Glomerular visceral epithelial cell (primary cell): ENCODE results near the gene CES5A.
"Not testable (repeated sequence)": the region's sequence is repeated elsewhere in the genome, so short reads cannot be mapped to it uniquely, and the experiment has no call there.

ENCODE experiments used
- DNase-seq: peaks from one replicate; pipeline ENCODE4 v3.0.0-alpha.2; 2016; ENCODE audit errors: extremely low spot score

Gene CES5A, protein sequence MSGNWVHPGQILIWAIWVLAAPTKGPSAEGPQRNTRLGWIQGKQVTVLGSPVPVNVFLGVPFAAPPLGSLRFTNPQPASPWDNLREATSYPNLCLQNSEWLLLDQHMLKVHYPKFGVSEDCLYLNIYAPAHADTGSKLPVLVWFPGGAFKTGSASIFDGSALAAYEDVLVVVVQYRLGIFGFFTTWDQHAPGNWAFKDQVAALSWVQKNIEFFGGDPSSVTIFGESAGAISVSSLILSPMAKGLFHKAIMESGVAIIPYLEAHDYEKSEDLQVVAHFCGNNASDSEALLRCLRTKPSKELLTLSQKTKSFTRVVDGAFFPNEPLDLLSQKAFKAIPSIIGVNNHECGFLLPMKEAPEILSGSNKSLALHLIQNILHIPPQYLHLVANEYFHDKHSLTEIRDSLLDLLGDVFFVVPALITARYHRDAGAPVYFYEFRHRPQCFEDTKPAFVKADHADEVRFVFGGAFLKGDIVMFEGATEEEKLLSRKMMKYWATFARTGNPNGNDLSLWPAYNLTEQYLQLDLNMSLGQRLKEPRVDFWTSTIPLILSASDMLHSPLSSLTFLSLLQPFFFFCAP

DNA sequence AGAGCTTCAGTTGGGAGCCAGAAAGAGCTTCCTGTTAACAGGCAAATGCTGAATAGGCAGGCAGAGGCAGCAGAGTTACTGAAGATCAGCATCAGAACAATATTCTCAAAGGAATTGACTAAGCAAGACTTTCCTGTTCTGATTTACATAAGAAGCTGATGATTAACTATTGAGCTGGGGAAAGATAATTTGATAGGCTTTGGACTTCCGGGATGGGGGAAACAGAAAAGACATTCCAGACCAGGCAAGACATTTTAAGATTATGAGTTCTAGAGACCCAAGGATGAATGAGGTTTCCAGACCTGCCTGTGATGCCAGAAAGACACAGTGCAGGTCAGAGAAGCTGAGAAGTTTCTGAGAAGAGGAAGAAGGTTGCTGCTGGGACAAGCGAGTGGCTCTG lies at the start of gene CES5A:
TSS of gene CES5A (minus strand) at position 101 of the 400 bp plus-strand sequence. CDS start 152 bp downstream, outside the sequence.
- no peak for DNase-seq

- DNase-seq, result no peak
These were observed 47.5 kb upstream of the CES5A start for GRCh38 chr16:55922662-55923061.

- no peak for DNase-seq
These were observed 42.4 kb upstream of the CES5A start for GRCh38 chr16:55917373-55918160.

DNA sequence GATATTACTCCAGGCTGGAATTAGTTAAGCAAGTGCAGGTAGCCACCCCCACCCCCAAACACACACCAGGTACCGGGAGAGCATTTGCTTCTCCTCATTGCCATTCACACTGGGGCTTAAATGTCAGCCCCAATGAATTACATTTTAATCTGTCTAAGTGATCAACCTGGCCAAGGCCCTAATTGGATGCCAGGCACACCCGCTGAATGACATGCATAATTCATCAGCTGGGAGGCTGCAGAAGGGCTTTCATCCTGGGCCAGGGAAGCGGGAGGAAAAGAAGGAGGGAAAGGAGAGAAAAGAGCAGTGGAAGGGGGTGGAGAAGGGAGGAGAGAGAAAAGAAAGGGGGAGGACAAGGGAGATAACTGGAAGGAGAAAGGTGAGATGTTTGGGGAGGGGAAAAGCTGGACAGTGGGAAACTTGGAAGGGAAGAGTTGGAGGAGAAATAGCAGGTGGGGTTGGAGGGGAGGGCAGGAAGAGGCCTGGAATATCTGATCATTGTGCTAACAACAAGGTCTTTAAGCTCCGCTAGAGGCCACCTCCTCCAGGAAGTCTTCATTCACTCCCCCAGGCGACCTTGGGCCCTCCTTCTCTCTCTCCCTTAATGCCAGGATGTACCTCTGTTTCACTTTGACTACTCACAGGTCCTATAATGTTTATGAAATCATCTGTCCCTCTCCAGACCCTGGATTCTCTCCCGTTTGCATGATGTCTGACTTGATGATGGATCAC lies 40.1 kb upstream of the CES5A start:
- no peak for DNase-seq

- no peak for DNase-seq
These were observed 39.2 kb upstream of the CES5A start for GRCh38 chr16:55914383-55914782.

DNA sequence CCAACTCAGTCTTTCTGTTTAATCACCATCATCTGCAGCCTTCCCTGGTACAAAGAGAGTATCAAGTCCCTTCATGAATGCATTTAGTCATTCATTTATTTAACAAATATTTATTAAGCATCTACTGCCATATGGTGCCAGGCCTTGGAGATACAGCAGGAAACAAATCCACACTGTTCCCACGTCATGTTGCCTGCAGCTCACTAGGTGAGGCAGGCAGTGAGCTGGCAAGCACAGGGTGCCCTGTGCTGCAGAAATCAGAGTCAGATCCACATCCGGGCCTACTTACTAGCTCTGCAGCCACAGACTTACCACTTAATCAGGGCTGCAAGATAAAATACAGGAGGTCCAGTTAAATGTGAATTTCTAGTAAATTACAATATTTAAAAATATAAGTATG lies 38.5 kb upstream of the CES5A start:
- no peak for DNase-seq

GRCh38 chr16:55913121-55913520 lies 37.9 kb upstream of the CES5A start:
- DNase-seq, result not testable (repeated sequence)

- DNase-seq, result no peak
These were observed 36.8 kb upstream of the CES5A start for GRCh38 chr16:55912022-55912421.

DNA sequence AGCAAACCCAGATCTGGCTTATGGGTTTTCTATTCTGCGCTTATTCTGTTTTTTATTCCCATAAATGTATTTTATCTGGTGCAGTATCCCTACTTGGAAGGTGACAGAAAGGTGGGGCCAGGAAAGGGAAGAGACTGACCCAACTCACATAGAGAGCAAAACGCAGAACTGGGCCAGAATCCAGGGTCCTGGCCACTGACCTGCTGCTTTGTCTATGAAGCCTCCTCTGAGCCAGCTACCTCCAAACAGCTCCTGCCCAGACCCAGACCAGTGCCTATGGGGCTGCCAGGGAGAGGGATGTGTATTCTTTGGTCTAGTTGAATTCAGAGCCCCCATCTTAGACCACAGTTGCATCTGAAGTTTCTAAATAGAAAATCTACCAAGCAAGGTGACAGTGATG lies 36.4 kb upstream of the CES5A start:
- no peak for DNase-seq

DNA sequence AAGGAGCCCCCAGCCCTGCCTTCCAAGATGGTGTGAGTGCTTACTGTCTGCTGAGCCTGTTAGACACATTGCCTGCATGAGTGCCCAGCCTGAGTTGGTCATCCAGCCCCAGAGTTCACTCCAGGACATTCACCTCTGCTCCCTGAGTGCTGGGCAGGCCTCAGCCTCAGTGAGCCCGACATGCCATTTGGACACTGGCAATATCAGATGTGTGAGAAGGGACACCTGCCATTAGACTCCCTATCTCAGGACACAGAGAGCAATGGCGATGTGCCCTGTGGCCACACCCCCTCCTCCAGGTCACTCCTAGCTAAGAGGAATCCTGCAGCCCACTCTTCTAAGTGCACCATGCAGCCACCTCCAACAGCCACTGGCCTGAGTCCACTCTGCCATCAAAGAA lies 34.7 kb upstream of the CES5A start:
- no peak for DNase-seq

DNA sequence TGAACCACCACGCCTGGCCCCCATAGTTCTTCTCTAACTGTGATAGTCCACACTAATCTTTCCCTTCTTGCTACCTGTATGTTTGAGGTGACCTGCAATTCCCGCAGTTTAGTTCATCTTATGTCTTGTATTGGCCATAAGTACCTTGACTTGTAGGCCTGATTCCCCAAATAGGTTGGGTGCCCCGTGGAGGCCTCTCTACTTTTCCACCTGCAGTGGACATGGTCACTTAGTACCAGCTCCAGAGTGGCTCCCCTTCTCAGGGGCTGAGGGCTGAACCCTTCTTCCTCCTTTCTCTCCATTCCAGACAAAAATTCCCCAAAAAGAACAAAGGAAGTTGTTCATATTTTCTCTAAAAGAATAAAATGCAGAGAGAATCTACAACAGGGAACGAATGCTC lies 33.5 kb upstream of the CES5A start:
- DNase-seq, result no peak

DNA sequence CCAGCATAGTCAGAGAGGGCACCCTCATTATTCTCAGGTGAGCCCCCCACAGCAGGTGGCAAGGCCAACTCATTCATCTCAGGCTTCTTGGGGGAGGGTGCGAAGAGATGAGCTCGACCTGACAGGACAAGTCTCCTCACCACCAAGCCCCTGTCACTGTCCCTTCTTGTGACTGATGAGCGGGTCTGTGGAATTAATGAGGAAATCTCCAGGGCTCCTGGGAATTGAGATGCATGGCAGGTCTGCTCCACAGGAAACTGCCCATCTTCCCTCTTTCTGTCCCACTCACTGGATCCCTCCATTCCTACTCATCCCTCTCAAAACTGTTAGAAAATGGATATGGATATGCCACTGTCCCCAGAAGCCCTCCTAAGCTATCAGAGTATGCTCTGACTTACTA lies 32.5 kb upstream of the CES5A start:
- no peak for DNase-seq

DNA sequence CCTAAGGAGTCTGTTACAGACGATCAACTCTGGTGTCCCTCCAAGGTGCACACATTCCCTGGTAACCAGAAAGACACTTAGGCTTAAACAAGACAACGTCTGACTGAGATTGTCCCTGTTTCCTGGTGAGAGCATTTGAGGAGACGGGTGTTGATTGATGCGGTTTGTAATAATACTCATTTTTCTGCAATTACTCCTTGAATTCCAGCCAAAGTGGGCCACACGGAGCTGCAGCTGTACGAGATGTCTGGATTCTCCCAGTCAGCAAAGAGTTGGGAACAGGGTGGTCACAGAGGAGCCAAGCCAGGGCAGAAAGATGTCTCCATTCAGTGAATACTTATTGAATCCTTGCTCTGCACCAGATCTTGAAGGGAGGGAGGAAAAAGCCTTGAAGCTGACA lies 30.9 kb upstream of the CES5A start:
- DNase-seq, result no peak

- DNase-seq, result no peak
These were observed 30.5 kb upstream of the CES5A start for GRCh38 chr16:55905651-55906050.

DNA sequence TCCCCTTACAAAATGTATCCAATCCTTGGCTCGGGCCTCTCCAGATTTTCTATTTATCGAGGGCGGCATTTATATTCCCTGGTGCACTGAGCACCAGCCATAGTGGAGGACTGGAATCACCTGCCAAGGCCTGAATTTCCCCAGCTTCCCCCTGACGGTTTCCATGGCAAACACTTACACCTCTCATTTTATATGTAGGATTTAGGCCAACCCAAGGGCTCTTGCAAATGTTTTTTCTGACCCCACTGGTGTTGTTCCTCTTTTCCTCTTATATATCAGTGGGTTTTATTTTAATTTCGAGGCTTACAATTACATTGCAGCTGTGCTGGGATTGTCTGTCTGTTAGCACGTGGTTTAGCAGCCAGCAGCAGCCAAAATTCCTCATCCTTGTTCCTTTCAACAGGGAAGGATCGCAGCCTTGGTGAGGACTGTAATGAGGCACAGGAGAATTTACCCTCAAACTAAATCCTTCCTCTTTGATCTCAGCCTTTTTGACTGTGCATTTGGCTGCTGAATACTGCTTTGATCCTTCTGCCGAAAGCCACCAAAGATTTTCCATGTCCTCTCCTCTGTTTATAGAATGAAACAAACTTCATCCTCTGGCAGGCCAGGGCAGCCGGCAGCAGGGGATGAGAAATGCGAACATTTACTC lies 26.5 kb upstream of the CES5A start:
- DNase-seq, result no peak

DNA sequence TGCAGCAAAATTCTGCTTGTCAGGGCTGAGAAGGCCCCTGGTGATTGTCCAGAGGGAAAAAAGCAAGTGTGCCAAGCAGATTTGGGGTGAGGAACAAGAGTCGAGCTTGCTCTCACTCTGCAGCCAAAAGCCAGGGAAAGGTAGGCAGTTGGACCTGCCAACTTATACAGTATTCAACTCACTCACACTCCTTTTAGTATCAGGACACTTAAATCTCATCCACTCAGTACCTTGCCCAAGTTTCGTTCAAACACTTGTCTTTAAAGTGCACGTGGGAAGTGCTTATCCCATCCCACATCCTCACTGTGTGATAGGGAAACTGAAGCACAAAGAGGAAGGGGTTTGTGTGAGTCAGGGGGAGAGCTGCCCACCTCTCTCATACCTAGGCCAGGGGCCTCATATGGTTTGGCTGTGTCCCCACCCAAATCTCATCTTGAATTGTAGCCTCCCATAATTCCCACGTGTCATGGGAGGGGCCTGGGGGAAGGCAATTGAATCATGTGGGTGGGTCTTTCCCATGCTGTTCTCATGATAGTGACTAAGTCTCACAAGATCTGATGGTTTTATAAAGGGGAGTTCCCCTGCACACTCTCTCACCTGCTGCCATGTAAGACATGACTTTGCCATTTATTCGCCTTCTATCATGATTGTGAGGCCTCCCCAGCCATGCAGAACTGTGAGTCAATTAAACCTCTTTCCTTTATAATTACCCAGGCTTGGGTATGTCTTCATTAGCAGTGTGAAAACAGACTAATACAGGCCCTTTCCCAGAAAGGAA lies 25.6 kb upstream of the CES5A start:
- no peak for DNase-seq

DNA sequence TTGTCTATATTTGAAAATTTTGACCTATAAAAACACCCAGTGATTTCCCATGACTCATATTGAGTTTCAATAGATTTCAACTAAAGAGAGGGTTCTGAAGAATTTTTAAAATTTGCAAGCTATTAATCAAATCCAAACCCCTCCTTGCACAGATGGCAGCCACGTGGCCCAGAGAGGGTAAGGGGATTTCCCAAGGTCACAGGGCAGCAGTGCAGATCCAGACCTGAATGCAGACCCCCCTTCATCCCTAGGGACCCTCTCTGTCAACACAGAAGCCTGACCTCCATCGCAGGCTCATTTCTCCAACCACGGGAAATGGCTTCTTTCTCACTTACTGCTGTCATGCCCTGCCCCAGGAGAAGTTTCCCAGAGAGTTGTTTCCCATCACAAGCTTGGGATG lies 24.7 kb upstream of the CES5A start:
- no peak for DNase-seq

GRCh38 chr16:55898592-55898991 lies 23.4 kb upstream of the CES5A start:
- DNase-seq, result no peak

DNA sequence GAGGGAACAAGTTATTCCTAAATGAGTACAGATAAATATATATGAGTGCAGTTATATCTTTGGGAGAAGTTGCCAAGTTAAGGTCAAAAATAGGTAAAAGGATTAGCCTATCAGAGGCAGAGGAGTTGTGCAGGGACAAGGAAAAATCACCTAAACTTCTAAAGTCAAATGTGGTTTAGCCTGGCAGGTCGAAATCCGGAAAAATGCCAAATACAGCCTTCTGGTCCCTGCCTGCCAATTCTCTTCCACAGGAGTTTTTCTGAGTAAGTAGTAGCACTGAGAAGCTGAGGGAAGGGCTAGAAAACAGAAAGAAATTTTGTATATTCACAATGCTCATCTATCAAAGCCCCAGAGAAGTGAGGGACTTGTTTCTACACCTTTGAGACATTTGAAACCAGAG lies 17.6 kb upstream of the CES5A start:
- no peak for DNase-seq

DNA sequence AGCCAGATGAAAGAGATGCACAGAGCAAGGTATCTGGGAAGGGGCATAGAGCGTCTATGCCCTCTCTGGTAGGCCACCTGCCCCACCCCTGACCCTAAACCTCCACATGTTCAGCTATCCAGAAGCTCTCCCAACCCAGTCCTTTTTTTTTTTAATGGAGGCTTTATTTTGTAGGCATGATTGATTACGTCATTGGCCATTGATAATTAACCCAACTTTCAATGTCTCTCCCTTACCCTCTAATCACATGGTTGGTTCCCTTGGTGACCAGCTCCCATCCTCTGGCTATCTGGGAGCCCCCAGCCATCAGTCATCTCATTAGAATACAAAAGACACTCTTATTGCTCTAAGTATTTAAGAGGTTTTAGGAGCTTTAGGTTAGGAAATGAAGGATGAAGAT lies 14.3 kb upstream of the CES5A start:
- DNase-seq, result no peak

DNA sequence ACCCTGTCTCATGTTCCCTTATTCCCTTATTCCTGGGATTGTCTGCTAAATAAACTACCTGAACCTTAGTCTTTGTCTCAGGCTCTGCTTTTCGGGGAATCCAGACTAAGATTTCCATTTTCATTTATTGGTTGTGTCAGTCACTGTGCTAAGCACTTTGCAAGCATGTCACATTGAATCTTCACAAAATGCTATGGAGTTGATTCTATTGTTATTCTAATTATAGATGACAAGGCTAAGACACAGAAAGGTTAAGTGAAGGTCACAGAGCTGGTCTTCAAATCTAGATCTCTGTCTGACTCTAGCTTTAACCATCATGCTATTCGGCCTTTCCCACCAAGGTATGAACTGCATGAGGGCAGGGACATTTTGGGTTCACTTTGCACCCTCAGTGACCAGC lies 13.4 kb upstream of the CES5A start:
- no peak for DNase-seq
